GM19193 (cell line): Measurements from ENCODE around the gene ZNF148.

Experiments
- POLR2A ChIP-seq: IDR thresholded peaks from 4 replicates; pipeline ENCODE4 v1.6.1; 2011; ENCODE audit not compliant: insufficient read depth, insufficient read length; ENCODE audit errors: extremely low read depth

ZNF148 gene

GRCh38 chr3:125236331-125236903 lies 138.7 kb downstream of the ZNF148 start:
- no peak for TF ChIP-seq POLR2A

GRCh38 chr3:125234831-125235230 lies 140.3 kb downstream of the ZNF148 start:
- no peak for TF ChIP-seq POLR2A

GRCh38 chr3:125232401-125232800 lies 142.7 kb downstream of the ZNF148 start:
- TF ChIP-seq POLR2A = no peak

- TF ChIP-seq POLR2A = no peak
Observed at GRCh38 chr3:125231895-125232294, 143.2 kb downstream of the ZNF148 start.

GRCh38 chr3:125229707-125230106 lies 145.4 kb downstream of the ZNF148 start:
- TF ChIP-seq POLR2A = no peak

GRCh38 chr3:125229168-125229567 lies 146.0 kb downstream of the ZNF148 start:
- TF ChIP-seq POLR2A = no peak

- TF ChIP-seq POLR2A = no peak
Observed at GRCh38 chr3:125221831-125222230, 153.3 kb downstream of the ZNF148 start.

- peak; percentile 18 for TF ChIP-seq POLR2A
Observed at GRCh38 chr3:125220727-125221429, 154.2 kb downstream of the ZNF148 start.

GRCh38 chr3:125220183-125220582 lies 154.9 kb downstream of the ZNF148 start:
- no peak for TF ChIP-seq POLR2A

GRCh38 chr3:125219261-125219701 lies 155.8 kb downstream of the ZNF148 start:
- no peak for TF ChIP-seq POLR2A

GRCh38 chr3:125214738-125215137 lies 160.4 kb downstream of the ZNF148 start:
- no peak for TF ChIP-seq POLR2A

- no peak for TF ChIP-seq POLR2A
Observed at GRCh38 chr3:125213946-125214542, 161.1 kb downstream of the ZNF148 start.

GRCh38 chr3:125213364-125213755 lies 161.8 kb downstream of the ZNF148 start:
- no peak for TF ChIP-seq POLR2A

GRCh38 chr3:125212509-125213363 lies 162.4 kb downstream of the ZNF148 start, which contains the start of gene SLC12A8:
Gene SLC12A8 (minus strand): TSS chr3:125212748. CDS start chr3:125211349, 1,399 bp downstream.
- no peak for TF ChIP-seq POLR2A

- no peak for TF ChIP-seq POLR2A
Observed at GRCh38 chr3:125212091-125212508, 163.0 kb downstream of the ZNF148 start.
